Stimulated activated naive CD8-positive, alpha-beta T cell treated with anti-CD3 and anti-CD28 coated beads, Interleukin-15, Interleukin-2, amounts not matched to agents 100 ng/mL and 50 ng/mL, for 24 hours (primary cell): ENCODE measurements around the gene SPHKAP.
"Not testable (repeated sequence)": the region's sequence is repeated elsewhere in the genome, so short reads cannot be mapped to it uniquely, and the experiment has no call there.

Experiments used
- H3K27ac Mint-ChIP-seq: one replicate; pipeline ENCODE4 v1.8.0; 2021; ENCODE audit warnings: mild to moderate bottlenecking, mixed read lengths
- H3K27me3 Mint-ChIP-seq: one replicate; pipeline ENCODE4 v1.8.0; 2021; ENCODE audit warnings: mixed read lengths
- H3K36me3 Mint-ChIP-seq: one replicate; pipeline ENCODE4 v1.8.0; 2021; ENCODE audit warnings: low read depth, mixed read lengths
- H3K4me1 Mint-ChIP-seq: one replicate; pipeline ENCODE4 v1.8.0; 2021; ENCODE audit warnings: low read depth, mixed read lengths
- H3K4me3 Mint-ChIP-seq: one replicate; pipeline ENCODE4 v1.8.0; 2021; ENCODE audit warnings: mild to moderate bottlenecking, mixed read lengths
- H3K9me3 Mint-ChIP-seq: one replicate; pipeline ENCODE4 v1.8.0; 2021; ENCODE audit warnings: mixed read lengths

Gene SPHKAP

DNA sequence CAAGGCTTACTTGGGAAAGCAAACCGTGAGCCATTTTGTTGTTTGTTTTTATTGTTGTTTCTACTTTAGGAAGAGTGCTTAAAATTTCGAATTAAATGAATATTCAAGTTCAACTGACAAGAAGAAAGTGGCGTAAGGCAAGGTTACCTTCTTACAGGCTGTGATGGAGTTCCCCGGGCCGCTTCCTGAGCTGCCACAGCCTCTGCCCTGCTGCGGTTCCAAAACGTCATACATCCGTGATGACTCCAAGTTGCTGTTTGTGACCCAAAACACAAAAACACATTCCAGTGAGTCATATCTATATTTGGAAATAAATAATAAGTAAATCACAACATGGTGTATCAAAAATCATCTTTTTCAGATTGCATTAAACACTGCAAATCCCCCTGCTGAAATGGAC is 49.7 kb downstream of the SPHKAP start:
- Mint-ChIP-seq H3K27me3 (no peaks in the 10 kb centered on the region), H3K27ac (no peak overlapping the region), H3K4me3 (no peak overlapping the region), H3K4me1 (no peaks in the 10 kb centered on the region), H3K9me3 (no peaks in the 10 kb centered on the region), H3K36me3 (no peaks in the 10 kb centered on the region)

- Mint-ChIP-seq H3K27ac (no peak overlapping the region), H3K36me3 (no peaks in the 10 kb centered on the region), H3K27me3 (no peaks in the 10 kb centered on the region)
Measured at GRCh38 chr2:228126401-228126800, 55.1 kb downstream of the SPHKAP start.

GRCh38 chr2:228118940-228119339 is 62.5 kb downstream of the SPHKAP start:
- Mint-ChIP-seq H3K27ac (no peak overlapping the region), H3K9me3 (no peaks in the 10 kb centered on the region), H3K27me3 (no peaks in the 10 kb centered on the region), H3K36me3 (no peaks in the 10 kb centered on the region), H3K4me3 (no peak overlapping the region), H3K4me1 (no peaks in the 10 kb centered on the region)

More at GRCh38 chr2:228126401-228126800, 55.1 kb downstream of the SPHKAP start:
- Mint-ChIP-seq H3K4me3 (no peak overlapping the region), H3K9me3 (peaks cover 3% of the 10 kb centered on the region), H3K4me1 (no peaks in the 10 kb centered on the region)

GRCh38 chr2:228107846-228108245 is 73.6 kb downstream of the SPHKAP start:
- Mint-ChIP-seq H3K27ac (no peak overlapping the region), H3K4me3 (no peak overlapping the region), H3K27me3 (no peaks in the 10 kb centered on the region), H3K36me3 (no peaks in the 10 kb centered on the region), H3K9me3 (peaks cover 6% of the 10 kb centered on the region), H3K4me1 (no peaks in the 10 kb centered on the region)

- no peaks in the 10 kb centered on the region for H3K4me1 Mint-ChIP-seq
- no peak overlapping the region for H3K4me3 Mint-ChIP-seq
- no peaks in the 10 kb centered on the region for H3K36me3 Mint-ChIP-seq
- no peak overlapping the region for H3K27ac Mint-ChIP-seq
- H3K27me3 Mint-ChIP-seq: no peaks in the 10 kb centered on the region
- H3K9me3 Mint-ChIP-seq: peaks cover 9% of the 10 kb centered on the region
Measured at GRCh38 chr2:228105526-228106250, 75.8 kb downstream of the SPHKAP start.

DNA sequence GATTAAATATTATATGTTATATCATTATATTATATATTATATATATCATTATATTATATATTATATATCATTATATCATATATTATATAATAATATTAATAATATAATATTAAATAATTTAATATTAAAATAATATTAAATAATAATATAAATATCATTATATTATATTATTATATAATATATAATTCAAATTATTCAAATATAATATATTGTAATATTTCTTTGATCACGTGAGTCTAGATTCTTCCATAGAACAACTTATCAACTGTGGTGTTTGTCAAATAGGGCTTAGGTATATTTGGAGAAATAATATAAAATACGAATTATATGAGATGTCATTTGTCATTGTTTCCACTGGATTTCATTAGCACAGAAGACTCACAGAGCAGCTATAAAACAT is 77.3 kb downstream of the SPHKAP start:
- H3K36me3 Mint-ChIP-seq: no peaks in the 10 kb centered on the region
- H3K27ac Mint-ChIP-seq: no peak overlapping the region
- no peak overlapping the region for H3K4me3 Mint-ChIP-seq
- H3K27me3 Mint-ChIP-seq: no peaks in the 10 kb centered on the region
- peaks cover 13% of the 10 kb centered on the region for H3K9me3 Mint-ChIP-seq
- H3K4me1 Mint-ChIP-seq: no peaks in the 10 kb centered on the region

DNA sequence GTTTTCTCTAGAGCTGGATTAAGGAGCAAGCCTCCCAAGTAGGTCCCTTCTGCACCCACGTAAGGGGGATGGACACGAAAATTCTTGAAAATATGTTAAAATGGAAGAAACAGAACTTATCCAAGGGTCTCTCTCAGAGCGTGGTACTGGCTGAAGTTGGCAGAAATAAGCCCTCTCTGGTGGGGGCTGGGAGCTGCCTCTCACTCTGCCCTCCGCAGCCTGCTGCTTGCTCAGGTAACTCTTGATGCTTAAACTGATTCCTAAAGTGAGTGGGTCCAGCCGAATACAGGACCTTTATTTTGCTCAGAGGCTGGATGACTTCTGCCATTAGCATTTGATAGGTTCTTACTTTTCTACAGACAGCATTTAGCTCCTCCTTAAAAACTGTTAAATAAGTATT is 78.1 kb downstream of the SPHKAP start:
- Mint-ChIP-seq H3K36me3 (no peaks in the 10 kb centered on the region), H3K27me3 (no peaks in the 10 kb centered on the region), H3K4me1 (no peaks in the 10 kb centered on the region), H3K4me3 (no peak overlapping the region), H3K27ac (no peak overlapping the region), H3K9me3 (peaks cover 18% of the 10 kb centered on the region)

GRCh38 chr2:228102949-228103348 is 78.5 kb downstream of the SPHKAP start:
- H3K4me3 Mint-ChIP-seq: no peak overlapping the region
- no peak overlapping the region for H3K27ac Mint-ChIP-seq
- H3K27me3 Mint-ChIP-seq: no peaks in the 10 kb centered on the region
- no peaks in the 10 kb centered on the region for H3K4me1 Mint-ChIP-seq
- H3K9me3 Mint-ChIP-seq: peaks cover 19% of the 10 kb centered on the region
- H3K36me3 Mint-ChIP-seq: no peaks in the 10 kb centered on the region

DNA sequence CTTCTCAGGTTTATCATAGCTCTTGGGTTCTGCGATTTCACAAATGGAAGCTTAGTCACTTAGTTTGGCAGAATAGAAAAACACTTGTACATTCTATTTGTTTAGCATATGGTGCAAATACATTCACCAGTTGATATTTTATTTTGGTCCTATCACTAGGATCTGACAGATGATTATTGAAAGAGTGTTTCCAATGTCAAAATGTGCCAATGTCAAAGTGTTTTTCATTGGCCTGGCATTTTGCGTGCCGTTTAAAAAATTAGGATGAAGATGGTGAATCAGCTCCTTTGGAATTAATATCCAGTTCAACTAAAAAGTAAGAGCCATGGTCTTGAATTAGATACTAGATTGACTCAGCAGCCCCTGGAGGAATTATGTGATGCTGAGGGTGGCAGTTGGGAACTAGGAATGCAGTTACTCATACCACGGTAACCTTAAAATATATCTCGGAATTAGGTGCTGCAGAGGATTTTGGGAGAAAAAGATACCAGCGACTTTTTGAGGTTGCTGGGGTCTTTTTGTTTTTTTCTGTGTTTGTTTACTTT is 87.0 kb downstream of the SPHKAP start:
- Mint-ChIP-seq H3K9me3 (peaks cover 18% of the 10 kb centered on the region), H3K4me3 (no peak overlapping the region), H3K27ac (no peak overlapping the region), H3K27me3 (no peaks in the 10 kb centered on the region), H3K36me3 (no peaks in the 10 kb centered on the region), H3K4me1 (no peaks in the 10 kb centered on the region)

DNA sequence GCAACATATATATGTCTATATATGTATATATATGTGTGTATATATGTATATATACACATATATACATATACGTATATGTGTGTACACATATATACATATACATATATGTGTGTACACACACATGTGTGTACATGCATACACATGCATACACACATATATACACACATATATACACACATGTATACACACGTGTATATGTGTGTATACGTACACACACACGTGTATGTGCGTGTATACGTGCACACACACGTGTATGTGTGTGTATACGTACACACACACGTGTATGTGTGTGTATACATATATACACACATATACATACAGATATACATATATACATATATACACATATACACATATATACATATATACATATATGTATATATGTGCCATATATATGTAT is 89.4 kb downstream of the SPHKAP start:
- Mint-ChIP-seq H3K36me3 (no peaks in the 10 kb centered on the region), H3K4me3 (no peak overlapping the region), H3K27me3 (no peaks in the 10 kb centered on the region), H3K9me3 (peaks cover 7% of the 10 kb centered on the region), H3K27ac (no peak overlapping the region), H3K4me1 (no peaks in the 10 kb centered on the region)

DNA sequence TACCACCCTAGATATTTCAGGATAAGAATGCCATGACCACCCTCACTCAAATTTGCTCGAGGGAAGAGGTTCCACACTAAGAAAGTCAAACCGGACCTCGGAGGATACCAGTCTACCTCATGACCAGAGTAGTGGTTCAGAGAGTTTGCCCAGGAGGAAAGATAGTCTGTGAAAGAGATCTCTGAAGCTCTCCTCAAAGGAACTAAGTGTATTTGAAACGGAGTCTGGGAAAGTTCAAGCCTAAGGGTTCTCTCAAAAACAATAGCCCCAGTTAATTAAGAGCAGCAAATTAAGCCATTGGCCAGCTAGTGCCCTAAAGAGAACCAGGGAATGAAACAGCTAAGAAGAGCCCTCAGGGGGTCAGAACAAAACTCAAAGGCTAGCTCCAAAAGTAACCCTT is 94.9 kb downstream of the SPHKAP start:
- H3K9me3 Mint-ChIP-seq: peaks cover 12% of the 10 kb centered on the region
- H3K27me3 Mint-ChIP-seq: no peaks in the 10 kb centered on the region
- H3K4me3 Mint-ChIP-seq: no peak overlapping the region
- no peaks in the 10 kb centered on the region for H3K4me1 Mint-ChIP-seq
- H3K36me3 Mint-ChIP-seq: no peaks in the 10 kb centered on the region
- H3K27ac Mint-ChIP-seq: no peak overlapping the region

- peaks cover 9% of the 10 kb centered on the region for H3K9me3 Mint-ChIP-seq
- no peaks in the 10 kb centered on the region for H3K4me1 Mint-ChIP-seq
- no peak overlapping the region for H3K27ac Mint-ChIP-seq
- H3K27me3 Mint-ChIP-seq: no peaks in the 10 kb centered on the region
- no peak overlapping the region for H3K4me3 Mint-ChIP-seq
- H3K36me3 Mint-ChIP-seq: no peaks in the 10 kb centered on the region
Measured at GRCh38 chr2:228084717-228085116, 96.8 kb downstream of the SPHKAP start.

- Mint-ChIP-seq H3K27ac (no peak overlapping the region), H3K4me3 (no peak overlapping the region), H3K36me3 (no peaks in the 10 kb centered on the region), H3K9me3 (peaks cover 9% of the 10 kb centered on the region), H3K4me1 (no peaks in the 10 kb centered on the region), H3K27me3 (no peaks in the 10 kb centered on the region)
Measured at GRCh38 chr2:228083131-228083530, 98.4 kb downstream of the SPHKAP start.

DNA sequence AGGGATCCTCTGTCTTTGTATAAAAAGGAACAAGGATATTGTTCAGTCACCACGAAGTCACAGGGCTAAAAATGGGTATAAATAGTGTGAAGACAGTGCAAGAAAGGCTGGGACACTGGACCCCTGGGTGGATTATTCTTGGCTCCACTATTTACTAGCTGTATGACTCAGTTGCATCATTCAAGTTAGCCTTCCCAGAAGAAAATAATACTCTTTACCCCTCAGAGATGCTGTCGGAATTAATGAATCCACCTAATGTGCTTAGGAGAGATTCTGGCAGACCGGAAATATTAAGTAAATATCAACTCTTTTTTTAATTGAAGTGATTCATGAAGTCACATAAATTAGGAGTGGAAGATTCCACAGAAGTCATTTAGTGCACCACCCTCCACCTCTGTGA is 98.9 kb downstream of the SPHKAP start:
- H3K4me3 Mint-ChIP-seq: no peak overlapping the region
- no peaks in the 10 kb centered on the region for H3K36me3 Mint-ChIP-seq
- H3K27me3 Mint-ChIP-seq: no peaks in the 10 kb centered on the region
- no peak overlapping the region for H3K27ac Mint-ChIP-seq
- no peaks in the 10 kb centered on the region for H3K4me1 Mint-ChIP-seq
- H3K9me3 Mint-ChIP-seq: peaks cover 7% of the 10 kb centered on the region

GRCh38 chr2:228079194-228079593 is 102.3 kb downstream of the SPHKAP start:
- Mint-ChIP-seq H3K4me3 (no peak overlapping the region), H3K9me3 (peaks cover 4% of the 10 kb centered on the region), H3K4me1 (no peaks in the 10 kb centered on the region), H3K27ac (no peak overlapping the region), H3K36me3 (no peaks in the 10 kb centered on the region), H3K27me3 (no peaks in the 10 kb centered on the region)

- H3K4me1 Mint-ChIP-seq, H3K27me3 Mint-ChIP-seq, H3K4me3 Mint-ChIP-seq, H3K36me3 Mint-ChIP-seq, H3K27ac Mint-ChIP-seq, H3K9me3 Mint-ChIP-seq: not testable (repeated sequence)
Measured at GRCh38 chr2:228076695-228077094, 104.8 kb downstream of the SPHKAP start.
